ENCODE data around the gene OBSL1. TPM values are rescaled to one million over a fixed set of nuclear protein-coding genes. Genes with fewer than 3 reads are reported as not detected.
A peak's percentile ranks its signal among the peaks of the same experiment; 100 is the strongest.

The OBSL1 gene
- total RNA-seq, 6 experiments from 2014 or later: 60.0 to 85.2 (median 65.8) TPM

GRCh38 chr2:219555956-219556355 lies 15.4 kb downstream of the OBSL1 start:
- no peaks in the 10 kb centered on the region for H3K36me3 Mint-ChIP-seq (ENCODE audit: low read depth)
- DNase-seq: no peak
- H3K27me3 Mint-ChIP-seq (ENCODE audit: insufficient read depth): no peaks in the 10 kb centered on the region; the same call in none of the 2 replicates
- TF ChIP-seq, protein P1, sequence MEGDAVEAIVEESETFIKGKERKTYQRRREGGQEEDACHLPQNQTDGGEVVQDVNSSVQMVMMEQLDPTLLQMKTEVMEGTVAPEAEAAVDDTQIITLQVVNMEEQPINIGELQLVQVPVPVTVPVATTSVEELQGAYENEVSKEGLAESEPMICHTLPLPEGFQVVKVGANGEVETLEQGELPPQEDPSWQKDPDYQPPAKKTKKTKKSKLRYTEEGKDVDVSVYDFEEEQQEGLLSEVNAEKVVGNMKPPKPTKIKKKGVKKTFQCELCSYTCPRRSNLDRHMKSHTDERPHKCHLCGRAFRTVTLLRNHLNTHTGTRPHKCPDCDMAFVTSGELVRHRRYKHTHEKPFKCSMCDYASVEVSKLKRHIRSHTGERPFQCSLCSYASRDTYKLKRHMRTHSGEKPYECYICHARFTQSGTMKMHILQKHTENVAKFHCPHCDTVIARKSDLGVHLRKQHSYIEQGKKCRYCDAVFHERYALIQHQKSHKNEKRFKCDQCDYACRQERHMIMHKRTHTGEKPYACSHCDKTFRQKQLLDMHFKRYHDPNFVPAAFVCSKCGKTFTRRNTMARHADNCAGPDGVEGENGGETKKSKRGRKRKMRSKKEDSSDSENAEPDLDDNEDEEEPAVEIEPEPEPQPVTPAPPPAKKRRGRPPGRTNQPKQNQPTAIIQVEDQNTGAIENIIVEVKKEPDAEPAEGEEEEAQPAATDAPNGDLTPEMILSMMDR (IDR thresholded peaks at IDR 0.05): no peak
- H3K4me3 Mint-ChIP-seq: no peak overlapping the region
- no peak overlapping the region for H3K27ac Mint-ChIP-seq
- no peaks in the 10 kb centered on the region for H3K9me3 Mint-ChIP-seq
- H3K4me1 Mint-ChIP-seq (ENCODE audit: low read depth): peaks cover 9% of the 10 kb centered on the region

- TF ChIP-seq, protein P1 (IDR thresholded peaks at IDR 0.05): no peak
- H3K36me3 Mint-ChIP-seq (ENCODE audit: low read depth): no peaks in the 10 kb centered on the region
- H3K4me3 Mint-ChIP-seq: no peak overlapping the region
- no peaks in the 10 kb centered on the region for H3K9me3 Mint-ChIP-seq
- no peak for DNase-seq
- no peak overlapping the region for H3K27ac Mint-ChIP-seq
- no peaks in the 10 kb centered on the region; the same call in none of the 2 replicates for H3K27me3 Mint-ChIP-seq (ENCODE audit: insufficient read depth)
- peaks cover 6% of the 10 kb centered on the region for H3K4me1 Mint-ChIP-seq (ENCODE audit: low read depth)
Observed at GRCh38 chr2:219554350-219554749, 17.0 kb downstream of the OBSL1 start.

DNA sequence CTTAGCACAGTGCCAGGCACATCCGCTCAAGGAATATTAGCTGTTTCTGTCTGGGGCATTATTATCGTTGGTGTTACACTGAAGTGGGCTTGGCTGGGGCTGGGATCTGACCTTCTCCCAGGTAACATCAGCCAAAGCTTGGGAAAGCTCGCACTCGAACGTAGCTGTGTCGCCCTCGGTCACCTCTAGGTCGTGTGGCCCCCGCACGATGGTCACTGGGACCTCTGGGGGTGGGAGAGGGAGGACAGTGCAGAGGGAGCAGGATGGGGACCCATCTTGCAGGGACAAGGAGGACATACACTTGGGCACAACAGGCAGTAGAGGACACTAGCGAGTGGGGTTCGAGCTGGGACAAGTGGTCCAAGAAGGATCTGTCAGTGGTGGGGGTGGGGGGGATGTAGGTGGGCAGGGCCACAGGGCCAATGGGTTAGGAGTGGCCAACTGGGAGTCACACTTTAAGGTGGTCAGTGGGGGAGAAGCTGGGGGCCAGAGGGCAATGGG lies 17.8 kb downstream of the OBSL1 start:
- H3K27me3 Mint-ChIP-seq (ENCODE audit: insufficient read depth): no peaks in the 10 kb centered on the region; the same call in none of the 2 replicates
- no peaks in the 10 kb centered on the region for H3K9me3 Mint-ChIP-seq
- TF ChIP-seq, protein P1 (IDR thresholded peaks at IDR 0.05): no peak
- DNase-seq: no peak
- H3K4me3 Mint-ChIP-seq: peak overlapping the region; percentile 26; the same call in 1 of the 2 replicates
- H3K36me3 Mint-ChIP-seq (ENCODE audit: low read depth): no peaks in the 10 kb centered on the region
- no peak overlapping the region for H3K27ac Mint-ChIP-seq
- H3K4me1 Mint-ChIP-seq (ENCODE audit: low read depth): peaks cover 6% of the 10 kb centered on the region; the same call in 1 of the 2 replicates

- TF ChIP-seq, protein P1 (IDR thresholded peaks at IDR 0.05): no peak
- no peak for DNase-seq
- Mint-ChIP-seq H3K27me3 (ENCODE audit: insufficient read depth) (no peaks in the 10 kb centered on the region; the same call in none of the 2 replicates), H3K4me3 (peak overlapping the region; percentile 26; the same call in 1 of the 2 replicates), H3K27ac (no peak overlapping the region), H3K4me1 (ENCODE audit: low read depth) (peaks cover 6% of the 10 kb centered on the region; the same call in 1 of the 2 replicates), H3K36me3 (ENCODE audit: low read depth) (no peaks in the 10 kb centered on the region), H3K9me3 (no peaks in the 10 kb centered on the region)
Observed at GRCh38 chr2:219553168-219553417, 18.2 kb downstream of the OBSL1 start.

DNA sequence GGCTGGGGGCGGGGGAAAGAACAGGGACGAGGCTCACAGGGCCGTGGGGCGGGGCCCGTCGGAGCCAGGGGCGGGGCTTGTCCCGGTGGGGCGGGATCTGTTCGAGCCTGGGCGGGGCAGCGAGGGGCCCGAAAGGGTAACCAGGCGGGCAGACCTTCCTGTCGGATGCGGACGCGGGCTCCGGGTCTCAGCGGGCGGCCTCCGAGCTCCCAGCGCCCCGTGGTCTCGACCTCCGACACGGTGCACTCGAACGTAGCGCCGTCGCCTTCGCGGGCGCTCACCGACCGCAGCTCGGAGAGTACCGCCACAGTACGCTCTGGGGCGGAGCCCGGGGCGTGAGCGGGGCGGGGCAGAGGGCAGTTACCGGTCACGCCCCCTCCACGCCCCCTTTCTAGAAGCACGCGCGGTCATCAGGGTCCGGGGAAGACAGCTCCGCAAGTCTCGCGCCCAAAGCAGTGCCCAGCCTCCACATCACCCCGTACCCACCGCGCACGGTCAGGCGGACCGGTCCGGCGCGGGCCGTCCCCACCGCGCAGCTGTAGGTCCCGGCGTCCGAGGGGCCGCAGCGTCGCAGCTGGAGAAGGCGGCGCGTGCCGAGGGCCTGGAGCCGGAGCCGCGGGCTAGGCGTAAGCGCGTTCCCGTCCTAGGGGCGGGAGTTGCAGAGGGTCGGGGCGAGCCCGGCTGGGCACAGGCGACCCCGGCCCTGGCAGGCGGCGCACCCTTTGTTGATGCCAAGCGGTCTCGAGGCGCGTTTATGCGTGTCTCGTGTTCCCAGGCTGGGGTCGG lies 18.8 kb downstream of the OBSL1 start:
- Mint-ChIP-seq H3K36me3 (ENCODE audit: low read depth) (no peaks in the 10 kb centered on the region), H3K9me3 (no peaks in the 10 kb centered on the region), H3K4me1 (ENCODE audit: low read depth) (peaks cover 6% of the 10 kb centered on the region; the same call in 1 of the 2 replicates), H3K27me3 (ENCODE audit: insufficient read depth) (no peaks in the 10 kb centered on the region; the same call in none of the 2 replicates), H3K4me3 (peak overlapping the region; percentile 84), H3K27ac (no peak overlapping the region)
- DNase-seq: peak; percentile 48
- TF ChIP-seq, protein P1 (IDR thresholded peaks at IDR 0.05): no peak
